Muscle layer of colon (tissue), 2 donors: ENCODE results near the gene GGA3.
"Not testable (repeated sequence)": the region's sequence is repeated elsewhere in the genome, so short reads cannot be mapped to it uniquely, and the experiment has no call there.

Experiments used
- H3K27ac ChIP-seq: one replicate; pipeline ENCODE4 v1.7.0; 2013; ENCODE audit warnings: low read depth, mild to moderate bottlenecking, low read length, moderate library complexity
- H3K27me3 ChIP-seq, 2 donors: one replicate each; pipeline ENCODE4 v1.7.0; 2013; ENCODE audit warnings: low read length in 2 of 2, mild to moderate bottlenecking in 2 of 2; ENCODE audit not compliant: insufficient read depth in 2 of 2, control insufficient read depth in 1 of 2
- H3K36me3 ChIP-seq: one replicate; pipeline ENCODE4 v1.7.0; 2013; ENCODE audit warnings: mild to moderate bottlenecking, low read length; ENCODE audit not compliant: insufficient read depth
- H3K4me1 ChIP-seq: one replicate; pipeline ENCODE4 v1.7.0; 2013; ENCODE audit warnings: mild to moderate bottlenecking, low read length; ENCODE audit not compliant: insufficient read depth
- H3K4me3 ChIP-seq, 2 donors: one replicate each; pipeline ENCODE4 v1.7.0; 2013; ENCODE audit warnings: low read length in 2 of 2, low read depth in 1 of 2, mild to moderate bottlenecking in 1 of 2, moderate library complexity in 1 of 2
- H3K9ac ChIP-seq: one replicate; pipeline ENCODE4 v1.7.0; 2013; ENCODE audit warnings: low read length
- H3K9me3 ChIP-seq: one replicate; pipeline ENCODE4 v1.7.0; 2013; ENCODE audit warnings: mild to moderate bottlenecking, low read length
- donor health status: abdominal sarcoma.
- donor health status: Adenocarcinoma of cecum.

Gene GGA3

GRCh38 chr17:75257228-75257627 is 4.2 kb downstream of the GGA3 start:
- H3K9me3 ChIP-seq, H3K36me3 ChIP-seq, H3K27me3 ChIP-seq, H3K4me3 ChIP-seq, H3K27ac ChIP-seq, H3K9ac ChIP-seq: not testable (repeated sequence)
- peaks cover 19% of the 10 kb centered on the region for H3K4me1 ChIP-seq

GRCh38 chr17:75255954-75256698 is 5.3 kb downstream of the GGA3 start:
- H3K27ac ChIP-seq, H3K36me3 ChIP-seq, H3K27me3 ChIP-seq, H3K9ac ChIP-seq, H3K4me3 ChIP-seq, H3K9me3 ChIP-seq: not testable (repeated sequence)
- H3K4me1 ChIP-seq: peaks cover 19% of the 10 kb centered on the region

GRCh38 chr17:75252039-75252816 is 9.2 kb downstream of the GGA3 start:
- H3K27ac ChIP-seq: no peak overlapping the region
- H3K4me3 ChIP-seq: no peak overlapping the region
- H3K4me1 ChIP-seq: no peaks in the 10 kb centered on the region
- H3K27me3 ChIP-seq: no peaks in the 10 kb centered on the region
- no peak overlapping the region for H3K9ac ChIP-seq
- H3K9me3 ChIP-seq: no peaks in the 10 kb centered on the region
- no peaks in the 10 kb centered on the region for H3K36me3 ChIP-seq

GRCh38 chr17:75250009-75250471 is 11.4 kb downstream of the GGA3 start:
- H3K4me3 ChIP-seq: no peak overlapping the region
- no peak overlapping the region for H3K27ac ChIP-seq
- no peak overlapping the region for H3K9ac ChIP-seq
- H3K36me3 ChIP-seq: peaks cover 19% of the 10 kb centered on the region
- H3K4me1 ChIP-seq: no peaks in the 10 kb centered on the region
- H3K27me3 ChIP-seq: no peaks in the 10 kb centered on the region
- no peaks in the 10 kb centered on the region for H3K9me3 ChIP-seq

- Histone ChIP-seq H3K27ac (no peak overlapping the region), H3K36me3 (peaks cover 24% of the 10 kb centered on the region), H3K4me1 (no peaks in the 10 kb centered on the region), H3K9me3 (no peaks in the 10 kb centered on the region), H3K4me3 (no peak overlapping the region), H3K9ac (no peak overlapping the region), H3K27me3 (no peaks in the 10 kb centered on the region)
Measured at GRCh38 chr17:75249564-75249963, 11.8 kb downstream of the GGA3 start.

- Histone ChIP-seq H3K27ac (no peak overlapping the region), H3K4me3 (no peak overlapping the region), H3K27me3 (no peaks in the 10 kb centered on the region), H3K36me3 (peaks cover 55% of the 10 kb centered on the region), H3K9ac (no peak overlapping the region), H3K4me1 (no peaks in the 10 kb centered on the region), H3K9me3 (no peaks in the 10 kb centered on the region)
Measured at GRCh38 chr17:75246404-75246803, 15.0 kb downstream of the GGA3 start.

GRCh38 chr17:75245011-75245410 is 16.4 kb downstream of the GGA3 start:
- Histone ChIP-seq H3K4me1 (no peaks in the 10 kb centered on the region), H3K27me3 (no peaks in the 10 kb centered on the region), H3K9ac (no peak overlapping the region), H3K27ac (no peak overlapping the region), H3K9me3 (no peaks in the 10 kb centered on the region), H3K36me3 (peaks cover 69% of the 10 kb centered on the region), H3K4me3 (no peak overlapping the region)

- Histone ChIP-seq H3K4me1 (no peaks in the 10 kb centered on the region), H3K27ac (no peak overlapping the region), H3K9ac (no peak overlapping the region), H3K9me3 (no peaks in the 10 kb centered on the region), H3K36me3 (peaks cover 75% of the 10 kb centered on the region), H3K4me3 (no peak overlapping the region), H3K27me3 (no peaks in the 10 kb centered on the region)
Measured at GRCh38 chr17:75244133-75244866, 17.1 kb downstream of the GGA3 start.

- peaks cover 93% of the 10 kb centered on the region for H3K36me3 ChIP-seq
- H3K4me1 ChIP-seq: no peaks in the 10 kb centered on the region
- no peaks in the 10 kb centered on the region for H3K9me3 ChIP-seq
- no peak overlapping the region for H3K27ac ChIP-seq
- no peak overlapping the region for H3K4me3 ChIP-seq
- no peaks in the 10 kb centered on the region for H3K27me3 ChIP-seq
- no peak overlapping the region for H3K9ac ChIP-seq
Measured at GRCh38 chr17:75242461-75243042, 18.9 kb downstream of the GGA3 start.

GRCh38 chr17:75241996-75242460 is 19.4 kb downstream of the GGA3 start:
- no peak overlapping the region for H3K4me3 ChIP-seq
- H3K27ac ChIP-seq: no peak overlapping the region
- H3K4me1 ChIP-seq: no peaks in the 10 kb centered on the region
- no peaks in the 10 kb centered on the region for H3K27me3 ChIP-seq
- peaks cover 98% of the 10 kb centered on the region for H3K36me3 ChIP-seq
- no peaks in the 10 kb centered on the region for H3K9me3 ChIP-seq
- no peak overlapping the region for H3K9ac ChIP-seq

- Histone ChIP-seq H3K27me3 (no peaks in the 10 kb centered on the region), H3K27ac (no peak overlapping the region), H3K4me3 (no peak overlapping the region), H3K4me1 (no peaks in the 10 kb centered on the region), H3K9me3 (no peaks in the 10 kb centered on the region), H3K9ac (no peak overlapping the region), H3K36me3 (peaks cover 99% of the 10 kb centered on the region)
Measured at GRCh38 chr17:75241502-75241901, 19.9 kb downstream of the GGA3 start.
